H1 (cell line): ENCODE data around the gene SUPT4H1.

Experiments
- EP300 ChIP-seq, 2 experiments: IDR thresholded peaks; 1 replicate in 1 of 2; 2 replicates in 1 of 2; pipeline ENCODE4 v1.6.1; 2011 to 2012; ENCODE audit warnings: low read depth in 2 of 2, low read length in 2 of 2, mild to moderate bottlenecking in 2 of 2, borderline replicate concordance in 1 of 2, inconsistent platforms in 1 of 2, moderate library complexity in 1 of 2
- RXRA ChIP-seq: IDR thresholded peaks from 2 replicates; pipeline ENCODE4 v1.6.1; 2011; ENCODE audit warnings: low read depth, mild to moderate bottlenecking, low read length, moderate library complexity; ENCODE audit not compliant: insufficient read depth
- TF ChIP-seq, protein P1 (sequence below), 3 experiments: IDR thresholded peaks; 1 replicate in 2 of 3; 2 replicates in 1 of 3; pipeline versions ENCODE4 v1.5.1 to v1.6.1; 2011; ENCODE audit warnings: low read length in 3 of 3, mild to moderate bottlenecking in 3 of 3, inconsistent platforms in 2 of 3, low read depth in 1 of 3, moderate library complexity in 1 of 3; ENCODE audit not compliant: insufficient read depth in 1 of 3; ENCODE audit errors: control extremely low read depth in 1 of 3

DNA sequence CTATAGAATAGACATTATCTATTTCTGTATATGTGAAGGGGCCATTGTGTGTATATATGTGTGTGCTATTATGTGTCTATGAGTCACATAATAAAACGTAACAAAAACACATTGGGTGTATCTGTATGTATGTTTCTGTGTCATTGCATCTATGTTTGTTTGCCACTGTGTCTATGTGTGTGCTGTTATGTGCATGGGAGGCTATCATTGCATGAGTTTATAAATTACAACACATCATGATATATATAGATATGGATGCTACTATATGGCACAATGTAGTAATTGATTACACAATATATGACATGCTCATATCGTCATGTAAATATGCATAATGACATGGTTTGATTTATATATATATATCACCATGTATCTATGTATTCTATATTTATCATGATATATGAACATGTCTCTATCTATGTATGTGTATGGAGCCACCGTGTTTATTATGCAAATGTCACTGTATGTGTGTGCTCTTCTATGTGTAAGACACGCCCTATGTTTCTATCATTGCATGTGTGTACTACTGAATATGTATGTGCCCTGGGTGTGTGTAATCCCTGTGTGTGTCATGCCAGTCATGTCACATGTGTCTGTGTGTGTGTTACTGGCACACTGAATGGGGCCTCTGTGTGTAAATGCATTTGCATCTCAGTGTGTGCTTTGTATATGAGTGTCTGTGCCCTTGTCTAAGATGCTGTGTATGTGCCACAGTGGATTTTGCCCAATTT is 22.0 kb downstream of the SUPT4H1 start:
- TF ChIP-seq, protein P1, sequence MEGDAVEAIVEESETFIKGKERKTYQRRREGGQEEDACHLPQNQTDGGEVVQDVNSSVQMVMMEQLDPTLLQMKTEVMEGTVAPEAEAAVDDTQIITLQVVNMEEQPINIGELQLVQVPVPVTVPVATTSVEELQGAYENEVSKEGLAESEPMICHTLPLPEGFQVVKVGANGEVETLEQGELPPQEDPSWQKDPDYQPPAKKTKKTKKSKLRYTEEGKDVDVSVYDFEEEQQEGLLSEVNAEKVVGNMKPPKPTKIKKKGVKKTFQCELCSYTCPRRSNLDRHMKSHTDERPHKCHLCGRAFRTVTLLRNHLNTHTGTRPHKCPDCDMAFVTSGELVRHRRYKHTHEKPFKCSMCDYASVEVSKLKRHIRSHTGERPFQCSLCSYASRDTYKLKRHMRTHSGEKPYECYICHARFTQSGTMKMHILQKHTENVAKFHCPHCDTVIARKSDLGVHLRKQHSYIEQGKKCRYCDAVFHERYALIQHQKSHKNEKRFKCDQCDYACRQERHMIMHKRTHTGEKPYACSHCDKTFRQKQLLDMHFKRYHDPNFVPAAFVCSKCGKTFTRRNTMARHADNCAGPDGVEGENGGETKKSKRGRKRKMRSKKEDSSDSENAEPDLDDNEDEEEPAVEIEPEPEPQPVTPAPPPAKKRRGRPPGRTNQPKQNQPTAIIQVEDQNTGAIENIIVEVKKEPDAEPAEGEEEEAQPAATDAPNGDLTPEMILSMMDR (IDR thresholded peaks at IDR 0.05; ENCODE audit: control extremely low read depth in 1 of 3, insufficient read depth in 1 of 3, low read depth in 1 of 3, low read length in 3 of 3) = no peak
- TF ChIP-seq RXRA = no peak
- no peak for TF ChIP-seq EP300 (IDR thresholded peaks at IDR 0.05; ENCODE audit: borderline replicate concordance in 1 of 2, low read depth in 2 of 2, low read length in 2 of 2)
